NT2/D1 (cell line): ENCODE measurements around the gene MAFF.

Experiments used
- DNase-seq: peaks from one replicate; pipeline ENCODE4 v3.0.0-alpha.2; 2011; ENCODE audit warnings: low read depth, low spot score
- H3K27me3 ChIP-seq: 2 replicates; pipeline ENCODE4 v1.6.0; 2011; ENCODE audit warnings: mild to moderate bottlenecking; ENCODE audit not compliant: insufficient read length, insufficient read depth
- H3K36me3 ChIP-seq: 2 replicates; pipeline ENCODE4 v1.6.1; 2011; ENCODE audit warnings: mild to moderate bottlenecking, low read length, mixed read lengths; ENCODE audit not compliant: insufficient read depth, insufficient read length
- H3K4me1 ChIP-seq: 2 replicates; pipeline ENCODE4 v1.5.1; 2011; ENCODE audit not compliant: insufficient read depth, insufficient read length
- H3K4me3 ChIP-seq: 2 replicates; pipeline ENCODE4 v1.5.1; 2011; ENCODE audit warnings: low read depth; ENCODE audit not compliant: insufficient read length
- H3K9ac ChIP-seq: 2 replicates; pipeline ENCODE4 v1.6.0; 2011; ENCODE audit warnings: low read depth; ENCODE audit not compliant: insufficient read length
- H3K9me3 ChIP-seq: 2 replicates; pipeline ENCODE4 v1.5.1; 2011; ENCODE audit warnings: mild to moderate bottlenecking, low read length; ENCODE audit not compliant: insufficient read depth
- SUZ12 ChIP-seq: IDR thresholded peaks from 2 replicates; pipeline ENCODE4 v1.6.1; 2011; ENCODE audit not compliant: insufficient read length, insufficient read depth; ENCODE audit errors: extremely low read depth
- YY1 ChIP-seq: IDR thresholded peaks from 2 replicates; pipeline ENCODE4 v1.6.1; 2011; ENCODE audit not compliant: insufficient read length, insufficient read depth
- ZNF274 ChIP-seq: IDR thresholded peaks from 2 replicates; pipeline ENCODE4 v1.6.1; 2011; ENCODE audit warnings: mild to moderate bottlenecking, low read depth, low read length

The MAFF gene

DNA sequence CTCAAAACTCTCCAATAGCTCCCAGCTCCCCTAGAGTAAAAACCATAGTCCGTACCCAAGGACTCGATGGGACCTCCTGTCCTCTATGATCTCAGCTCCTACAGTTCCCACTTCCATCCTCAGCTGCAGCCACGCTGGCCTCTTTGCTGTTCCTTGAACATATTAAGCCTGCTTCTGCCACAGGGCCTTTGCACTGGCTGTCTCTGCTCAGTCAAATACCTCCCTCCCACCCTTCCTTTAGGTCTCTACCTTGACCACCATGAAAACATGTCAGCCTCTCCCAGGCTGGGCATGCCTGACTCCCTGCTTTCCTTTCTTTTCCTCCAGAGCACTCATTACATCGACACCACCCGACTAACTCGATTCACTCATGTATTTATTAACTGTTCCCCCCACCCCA lies 46.5 kb downstream of the MAFF start:
- TF ChIP-seq SUZ12: no peak
- TF ChIP-seq YY1: no peak
- no peak for TF ChIP-seq ZNF274
- H3K4me3 ChIP-seq: no peak overlapping the region
- no peaks in the 10 kb centered on the region for H3K9me3 ChIP-seq
- H3K36me3 ChIP-seq: peaks cover 54% of the 10 kb centered on the region
- no peak for DNase-seq
- no peak overlapping the region for H3K9ac ChIP-seq
- no peaks in the 10 kb centered on the region for H3K27me3 ChIP-seq
- H3K4me1 ChIP-seq: peaks cover 2% of the 10 kb centered on the region

DNA sequence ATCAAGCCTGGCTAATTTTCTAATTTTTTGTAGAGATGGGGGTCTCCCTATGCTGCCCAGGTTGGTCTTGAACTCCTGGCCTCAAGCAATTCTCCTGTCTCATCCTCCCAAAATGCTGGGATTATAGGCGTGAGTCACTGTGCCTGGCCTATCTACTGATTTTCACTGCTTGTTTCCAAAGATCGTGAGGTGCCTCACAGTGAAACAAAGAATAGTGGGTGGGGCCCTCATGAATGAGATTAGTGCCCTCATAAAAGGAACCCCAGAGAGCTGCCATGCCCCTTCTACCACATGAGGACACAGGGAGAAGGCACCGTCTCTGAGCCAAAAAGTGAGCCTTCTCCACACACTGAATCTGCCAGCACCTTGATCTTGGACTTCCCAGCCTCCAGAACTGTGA lies 47.5 kb downstream of the MAFF start:
- Histone ChIP-seq H3K9ac (no peak overlapping the region), H3K27me3 (no peaks in the 10 kb centered on the region), H3K36me3 (peaks cover 45% of the 10 kb centered on the region), H3K4me1 (no peaks in the 10 kb centered on the region), H3K9me3 (no peaks in the 10 kb centered on the region), H3K4me3 (no peak overlapping the region)
- DNase-seq: no peak
- TF ChIP-seq ZNF274: no peak
- TF ChIP-seq SUZ12: no peak
- TF ChIP-seq YY1: no peak

DNA sequence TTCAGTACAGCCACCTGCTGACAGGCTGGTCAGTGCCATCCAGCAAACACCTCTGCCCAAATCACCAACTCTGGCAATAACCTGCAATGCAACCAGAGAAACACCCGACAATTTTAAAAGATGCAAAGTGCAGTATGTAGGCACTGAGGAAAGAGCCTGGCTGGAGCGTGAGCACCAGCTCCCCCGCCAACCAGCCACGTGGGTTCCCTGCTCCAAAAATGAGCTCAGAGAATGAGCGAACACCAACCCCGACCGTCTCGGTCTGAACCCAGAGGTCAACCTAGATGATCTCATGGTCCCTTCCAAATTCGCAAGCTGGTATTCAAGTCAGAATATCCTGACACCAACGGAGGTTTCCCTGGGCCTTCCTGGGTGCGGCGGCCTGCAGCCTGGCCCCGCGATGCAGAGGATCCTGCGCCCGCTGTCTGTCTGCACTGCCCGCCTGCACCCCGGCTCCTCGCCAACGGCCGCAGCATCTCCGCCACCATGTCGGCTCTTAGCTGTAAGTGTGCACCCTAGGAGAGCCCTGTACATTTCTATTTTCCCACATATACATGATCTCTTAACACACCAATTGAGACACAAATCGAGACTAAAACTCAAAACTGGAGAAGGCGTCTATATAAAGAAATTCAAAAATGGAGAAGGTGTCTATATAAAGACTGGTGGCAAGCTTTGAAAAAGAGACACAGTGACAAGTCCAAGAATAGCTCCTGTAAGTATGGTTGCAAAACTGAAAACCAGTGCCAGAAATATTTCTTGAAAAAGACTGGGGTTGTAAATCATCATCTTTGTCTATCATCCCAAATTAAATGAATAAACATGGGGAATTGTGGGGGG lies 48.2 kb downstream of the MAFF start:
- Histone ChIP-seq H3K27me3 (no peaks in the 10 kb centered on the region), H3K4me1 (no peaks in the 10 kb centered on the region), H3K9me3 (no peaks in the 10 kb centered on the region), H3K4me3 (no peak overlapping the region), H3K9ac (no peak overlapping the region), H3K36me3 (peaks cover 40% of the 10 kb centered on the region)
- no peak for TF ChIP-seq ZNF274
- TF ChIP-seq SUZ12: no peak
- no peak for TF ChIP-seq YY1
- DNase-seq: no peak

DNA sequence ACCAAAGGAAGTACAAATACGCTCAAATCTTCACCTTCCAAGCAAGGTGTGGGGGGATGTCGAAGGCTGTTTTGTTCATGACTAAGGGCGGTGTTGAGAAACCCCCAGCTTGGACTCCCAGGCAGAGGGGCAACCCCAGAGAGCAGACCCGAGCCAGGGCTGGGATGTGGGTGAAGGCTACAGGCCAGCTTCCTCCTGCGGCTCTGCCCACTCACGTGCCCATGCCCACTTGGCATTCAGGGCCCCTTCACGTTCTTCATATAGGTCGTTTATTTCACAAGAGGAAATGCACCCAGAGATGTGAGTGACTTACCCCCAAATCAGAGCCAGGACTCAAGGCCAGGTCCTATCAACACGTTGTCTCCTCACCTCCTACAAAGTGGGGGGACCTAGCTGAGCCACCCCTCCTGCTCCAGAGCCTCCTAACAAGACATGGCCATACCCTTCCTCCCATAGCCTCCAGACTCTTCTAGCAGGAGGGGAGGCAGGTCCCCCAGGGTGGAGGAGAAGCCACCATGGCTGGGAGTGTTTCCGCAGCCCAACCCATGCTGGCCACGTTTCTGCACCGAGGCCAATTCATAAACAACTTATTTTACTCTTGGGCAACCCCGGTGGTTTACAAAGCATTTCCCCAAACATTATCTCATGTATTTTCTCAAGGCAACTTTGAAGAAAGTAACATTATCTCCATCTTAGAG lies 49.0 kb downstream of the MAFF start:
- Histone ChIP-seq H3K4me3 (no peak overlapping the region), H3K36me3 (peaks cover 36% of the 10 kb centered on the region), H3K9ac (no peak overlapping the region), H3K9me3 (no peaks in the 10 kb centered on the region), H3K4me1 (no peaks in the 10 kb centered on the region), H3K27me3 (no peaks in the 10 kb centered on the region)
- no peak for TF ChIP-seq YY1
- TF ChIP-seq SUZ12: no peak
- no peak for TF ChIP-seq ZNF274
- DNase-seq: no peak

DNA sequence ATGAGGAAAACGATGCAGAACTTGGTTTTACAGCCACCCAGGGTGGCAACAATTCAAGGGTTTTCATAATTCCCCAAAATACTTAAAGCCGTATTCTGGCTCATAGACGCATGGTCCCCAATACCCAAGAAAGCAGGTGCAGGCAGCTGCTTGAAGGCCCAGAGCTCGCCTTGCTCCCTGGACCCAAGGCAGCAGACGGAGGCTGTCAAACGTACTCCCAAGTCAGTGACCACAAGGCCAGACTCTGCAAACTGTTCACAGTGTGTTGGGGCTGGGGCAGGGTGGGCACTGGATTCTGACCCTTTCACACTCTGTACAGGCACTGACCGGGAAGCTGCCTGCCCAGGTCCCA lies 49.5 kb downstream of the MAFF start:
- Histone ChIP-seq H3K9ac (no peak overlapping the region), H3K36me3 (peaks cover 30% of the 10 kb centered on the region), H3K9me3 (no peaks in the 10 kb centered on the region), H3K4me3 (no peak overlapping the region), H3K4me1 (no peaks in the 10 kb centered on the region), H3K27me3 (no peaks in the 10 kb centered on the region)
- TF ChIP-seq SUZ12 (no peak), ZNF274 (no peak), YY1 (no peak)
- no peak for DNase-seq

DNA sequence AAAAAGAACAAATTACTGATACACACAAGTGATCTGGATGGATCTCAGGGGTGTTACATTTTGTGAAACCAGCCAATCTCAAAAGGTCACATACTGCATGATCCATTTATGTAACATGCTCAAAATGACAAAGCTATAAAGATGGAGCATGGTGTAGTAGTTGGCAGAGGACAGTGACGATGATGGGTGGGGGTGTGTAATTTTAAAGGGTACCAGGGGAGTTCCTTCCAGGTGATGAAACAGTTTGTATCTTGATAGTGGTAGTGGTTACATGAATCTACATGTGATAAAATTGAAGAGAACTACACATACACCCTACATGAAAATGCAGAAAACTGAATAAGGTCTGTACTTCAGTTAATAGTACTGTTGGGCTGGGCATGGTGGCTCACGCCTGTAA lies 53.9 kb downstream of the MAFF start:
- DNase-seq: no peak
- Histone ChIP-seq H3K36me3 (peaks cover 4% of the 10 kb centered on the region), H3K4me3 (no peak overlapping the region), H3K27me3 (no peaks in the 10 kb centered on the region), H3K9me3 (no peaks in the 10 kb centered on the region), H3K4me1 (no peaks in the 10 kb centered on the region), H3K9ac (no peak overlapping the region)
- TF ChIP-seq YY1: no peak
- no peak for TF ChIP-seq SUZ12
- no peak for TF ChIP-seq ZNF274

DNA sequence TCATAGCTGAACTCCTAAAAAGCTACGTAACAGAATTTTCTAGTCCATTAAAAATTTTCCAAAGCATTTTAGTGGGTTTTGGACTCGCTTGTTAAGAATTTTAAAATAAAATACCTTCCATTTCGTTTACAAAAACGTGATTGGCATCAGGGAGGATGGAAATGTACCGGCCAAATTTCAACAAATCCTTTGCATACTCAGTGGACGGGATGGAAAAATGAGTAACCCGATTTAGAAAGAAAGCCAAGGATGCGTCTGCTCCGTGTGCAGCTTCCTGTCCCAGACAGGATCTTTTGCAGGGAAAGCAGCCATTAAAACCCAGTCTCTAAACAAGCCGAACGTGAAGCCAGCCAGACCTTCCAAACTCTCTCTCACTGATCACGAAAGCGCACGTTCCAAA lies 55.4 kb downstream of the MAFF start:
- no peaks in the 10 kb centered on the region for H3K27me3 ChIP-seq
- H3K4me3 ChIP-seq: no peak overlapping the region
- peaks cover 7% of the 10 kb centered on the region for H3K36me3 ChIP-seq
- no peak overlapping the region for H3K9ac ChIP-seq
- H3K9me3 ChIP-seq: no peaks in the 10 kb centered on the region
- no peak for DNase-seq
- TF ChIP-seq SUZ12 (no peak), YY1 (no peak)
- no peaks in the 10 kb centered on the region for H3K4me1 ChIP-seq
